Uterus (tissue), 2 donors: ENCODE measurements around the gene LDLRAD1.
"Not testable (repeated sequence)": the region's sequence is repeated elsewhere in the genome, so short reads cannot be mapped to it uniquely, and the experiment has no call there.

Source experiments
- CTCF ChIP-seq, 4 experiments: fragments of 200-600 bp in 2 of 4; fragments of 450-650 bp in 2 of 4; sonication (generic) in 2 of 4; IDR thresholded peaks; one replicate each; pipeline ENCODE4 v1.5.1; 2016 to 2019; ENCODE audit warnings: antibody characterized with exemption in 4 of 4, mild to moderate bottlenecking in 2 of 4, moderate library complexity in 1 of 4
- POLR2A ChIP-seq, 2 donors: fragments of 450-650 bp; IDR thresholded peaks; one replicate each; pipeline ENCODE4 v1.6.1; 2016; ENCODE audit warnings: antibody characterized with exemption in 2 of 2, mild to moderate bottlenecking in 1 of 2, moderate library complexity in 1 of 2

GRCh38 chr1:54050435-54050834 lies 32.4 kb upstream of the LDLRAD1 start:
- not testable (repeated sequence) for TF ChIP-seq CTCF, POLR2A (IDR thresholded peaks at IDR 0.05)
